HepG2 (cell line): ENCODE measurements around the gene CDC42EP3. TPM values are rescaled to one million over a fixed set of nuclear protein-coding genes. Genes with fewer than 3 reads are reported as not detected.

Experiments
- ATAC-seq: fragments of 200-7000 bp; cut with Tn5 transposase; 3 replicates; pipeline ENCODE4 v1.9.1; 2020; ENCODE audit warnings: mild to moderate bottlenecking, moderate library complexity
- Bru-seq: library from RNA; stranded (reverse); fragments of 400-500 nt; gene quantifications from one replicate; lab custom pipeline; 2021; lab: Mats Ljungman, UMichigan
- BruChase-seq, 2 experiments: library from RNA; stranded (reverse); fragments of 400-500 nt; gene quantifications; one replicate each; lab custom pipeline; 2021; lab: Mats Ljungman, UMichigan
- BruUV-seq: library from RNA; stranded (reverse); fragments of 400-500 nt; replicated peaks from 2 replicates; lab custom pipeline; 2021; lab: Mats Ljungman, UMichigan
- CTCF ChIA-PET: fragments of 300-600 bp; formaldehyde crosslinking; extraction: SDS; loops from one replicate; lab custom pipeline; 2021; ENCODE audit warnings: low total read pairs, inconsistent platforms, low intra/inter-chr PET ratio; lab: Yijun Ruan, JAX
- POLR2A ChIA-PET: fragments of 350-600 bp; sonication (Branson Sonifier 250); formaldehyde crosslinking; loops from one replicate; lab custom pipeline; 2020; ENCODE audit warnings: antibody characterized with exemption, inconsistent platforms; lab: Yijun Ruan, JAX
- DNase-seq: peaks from one replicate; pipeline ENCODE4 v3.0.0-alpha.2; 2015; ENCODE audit warnings: low spot score
- FAIRE-seq: peaks from 3 replicates; lab custom pipeline; 2011; peaks lifted over from hg19 to GRCh38; lab: Jason Lieb, UNC
- H2AFZ ChIP-seq: one replicate; pipeline ENCODE4 v1.6.1; 2011; ENCODE audit warnings: low read length, inconsistent platforms
- H3K27ac ChIP-seq: fragments of 300-600 bp; 3 replicates; pipeline ENCODE4 v1.8.0; 2011; ENCODE audit warnings: mixed run types, mild to moderate bottlenecking, mixed read lengths, low read length, inconsistent platforms; ENCODE audit not compliant: insufficient read depth; ENCODE audit errors: extremely low read length
- H3K27me3 ChIP-seq, 2 experiments: fragments of 200-600 bp in 1 of 2; 2 replicates in 1 of 2; 3 replicates in 1 of 2; pipeline versions ENCODE4 v1.6.0 to v1.8.0; 2011; ENCODE audit warnings: low read length in 2 of 2, mild to moderate bottlenecking in 2 of 2, moderate library complexity in 2 of 2, inconsistent platforms in 1 of 2; ENCODE audit not compliant: insufficient read depth in 2 of 2, control insufficient read depth in 1 of 2
- H3K36me3 ChIP-seq, 2 experiments: fragments of 200-600 bp in 1 of 2; replicated peaks in 1 of 2; 2 replicates in 1 of 2; 3 replicates in 1 of 2; pipeline versions ENCODE4 v1.5.1 to v1.8.0; 2011; ENCODE audit warnings: low read length in 2 of 2, inconsistent platforms in 1 of 2; ENCODE audit not compliant: insufficient read depth in 2 of 2, control insufficient read depth in 1 of 2
- H3K4me1 ChIP-seq: 2 replicates; pipeline ENCODE4 v1.5.1; 2012; ENCODE audit warnings: low read length, inconsistent platforms; ENCODE audit not compliant: insufficient read depth
- H3K4me2 ChIP-seq: 2 replicates; pipeline ENCODE4 v1.6.0; 2011; ENCODE audit warnings: low read depth, low read length, inconsistent platforms
- H3K4me3 ChIP-seq, 3 experiments: fragments of 200-600 bp in 1 of 3; sonication (generic), shearing (Covaris generic) in 1 of 3; replicated peaks in 1 of 3; 2 replicates each; pipeline ENCODE4 v1.5.1; 2011 to 2016; ENCODE audit warnings: low read length in 3 of 3, inconsistent platforms in 2 of 3, low read depth in 2 of 3, mild to moderate bottlenecking in 2 of 3, control low read depth in 1 of 3, mixed read lengths in 1 of 3; ENCODE audit not compliant: insufficient read depth in 1 of 3
- H3K79me2 ChIP-seq: one replicate; pipeline ENCODE4 v1.6.1; 2011; ENCODE audit warnings: low read length, inconsistent platforms; ENCODE audit not compliant: insufficient read depth
- H3K9ac ChIP-seq: 2 replicates; pipeline ENCODE4 v1.6.0; 2011; ENCODE audit warnings: mild to moderate bottlenecking, low read depth, low read length, inconsistent platforms; ENCODE audit not compliant: insufficient read depth
- H3K9me3 ChIP-seq: 2 replicates; pipeline ENCODE4 v1.5.1; 2012; ENCODE audit warnings: mild to moderate bottlenecking, low read length
- H4K20me1 ChIP-seq: 2 replicates; pipeline ENCODE4 v1.6.0; 2011; ENCODE audit warnings: inconsistent platforms, mild to moderate bottlenecking, low read length, moderate library complexity; ENCODE audit not compliant: insufficient read depth
- GABPB1 ChIP-seq: IDR thresholded peaks from 2 replicates; pipeline ENCODE4 v1.6.1; 2016; ENCODE audit warnings: mild to moderate bottlenecking, missing genetic modification reagents, moderate library complexity, missing compliant biosample characterization
- HDAC2 ChIP-seq: sonication (generic); formaldehyde crosslinking; IDR thresholded peaks from 2 replicates; pipeline ENCODE4 v1.4.0; 2020; ENCODE audit warnings: missing genetic modification reagents
- HNRNPL ChIP-seq: fragments of 200-400 bp; formaldehyde crosslinking; IDR thresholded peaks from 2 replicates; pipeline ENCODE4 v1.6.1; 2017; ENCODE audit warnings: mild to moderate bottlenecking, low read depth, low read length
- HNRNPLL ChIP-seq: fragments of 200-400 bp; formaldehyde crosslinking; IDR thresholded peaks from 2 replicates; pipeline ENCODE4 v1.6.1; 2017; ENCODE audit warnings: mild to moderate bottlenecking, low read depth, low read length; ENCODE audit not compliant: poor library complexity, severe bottlenecking
- JDP2 ChIP-seq: sonication (generic); formaldehyde crosslinking; IDR thresholded peaks from 2 replicates; pipeline ENCODE4 v1.8.1; 2022; ENCODE audit warnings: missing genetic modification reagents, borderline replicate concordance
- KDM4B ChIP-seq: sonication (generic); formaldehyde crosslinking; IDR thresholded peaks from 2 replicates; pipeline ENCODE4 v1.4.0; 2020; ENCODE audit warnings: missing genetic modification reagents
- MTF2 ChIP-seq: sonication (generic); formaldehyde crosslinking; IDR thresholded peaks from 2 replicates; pipeline ENCODE4 v1.5.0; 2020; ENCODE audit warnings: missing genetic modification reagents, borderline replicate concordance
- PAWR ChIP-seq: sonication (generic); formaldehyde crosslinking; IDR thresholded peaks from 2 replicates; pipeline ENCODE4 v1.4.0; 2020; ENCODE audit warnings: missing genetic modification reagents, mild to moderate bottlenecking, borderline replicate concordance
- RFX1 ChIP-seq: fragments of 450-650 bp; IDR thresholded peaks from 2 replicates; pipeline ENCODE4 v1.6.1; 2017
- ZFY ChIP-seq: sonication (generic); formaldehyde crosslinking; IDR thresholded peaks from 2 replicates; pipeline ENCODE4 v1.4.0; 2020; ENCODE audit warnings: missing genetic modification reagents
- ZNF225 ChIP-seq: sonication (generic); formaldehyde crosslinking; IDR thresholded peaks from 2 replicates; pipeline ENCODE4 v1.4.0; 2020; ENCODE audit warnings: mild to moderate bottlenecking, missing genetic modification reagents
- ZNF24 ChIP-seq: fragments of 450-650 bp; IDR thresholded peaks from 2 replicates; pipeline ENCODE4 v1.6.1; 2017; ENCODE audit warnings: antibody characterized with exemption, mild to moderate bottlenecking
- ZNF556 ChIP-seq: sonication (generic); formaldehyde crosslinking; IDR thresholded peaks from 2 replicates; pipeline ENCODE4 v1.4.0; 2020; ENCODE audit warnings: mild to moderate bottlenecking, missing genetic modification reagents, borderline replicate concordance
- ZNF564 ChIP-seq: sonication (generic); formaldehyde crosslinking; IDR thresholded peaks from 2 replicates; pipeline ENCODE4 v1.8.1; 2023; ENCODE audit warnings: mild to moderate bottlenecking, missing genetic modification reagents
- ZNF569 ChIP-seq: sonication (generic); formaldehyde crosslinking; IDR thresholded peaks from 2 replicates; pipeline ENCODE4 v1.5.0; 2020; ENCODE audit warnings: mild to moderate bottlenecking, missing genetic modification reagents, moderate library complexity, borderline replicate concordance
- ZNF720 ChIP-seq: sonication (generic); formaldehyde crosslinking; IDR thresholded peaks from 2 replicates; pipeline ENCODE4 v1.4.0; 2020; ENCODE audit warnings: missing genetic modification reagents
- ZNF768 ChIP-seq: sonication (generic); formaldehyde crosslinking; IDR thresholded peaks from 2 replicates; pipeline ENCODE4 v1.4.0; 2020; ENCODE audit warnings: missing genetic modification reagents
- ZNF777 ChIP-seq: sonication (generic); formaldehyde crosslinking; IDR thresholded peaks from 2 replicates; pipeline ENCODE4 v1.4.0; 2020; ENCODE audit warnings: missing genetic modification reagents
- ZNF800 ChIP-seq: sonication (generic); formaldehyde crosslinking; IDR thresholded peaks from 2 replicates; pipeline ENCODE4 v1.4.0; 2020; ENCODE audit warnings: missing genetic modification reagents
- WGBS: methylation state at CpG from one replicate; pipeline ENCODE4 v1.1.6; 2017; ENCODE audit warnings: low lambda C conversion rate; 5-methylcytosine and 5-hydroxymethylcytosine counted together
- in situ Hi-C: cut with HindIII; loops from 2 replicates; pipeline ENCODE4 v1.10.0; 2017; ENCODE audit warnings: low pct_unique_long_range_greater_than_20kb; ENCODE audit not compliant: extremely low pct_ligation_motif_present
- intact Hi-C: fragments of 100-400 bp; cut with micrococcal nuclease; formaldehyde crosslinking; loops from one replicate; pipeline ENCODE4 v1.10.0; 2022; ENCODE audit not compliant: unreplicated experiment
- long read RNA-seq, 2 experiments: library from RNA in 1 of 2; library from polyadenylated mRNA in 1 of 2; stranded (forward) in 1 of 2; unstranded in 1 of 2; transcript quantifications; one replicate each; pipeline ENCODE4 v2.0.0, GENCODE V29; 2019 to 2022
- polyA minus RNA-seq, 3 experiments: library from RNA; depleted of rRNA, polyadenylated mRNA; stranded (reverse); fragments of >200 nt; gene quantifications; 2 replicates each; pipeline ENCODE4 v1.2.3, GENCODE V29; 2011; ENCODE audit warnings: low replicate concordance in 1 of 3
- polyA plus RNA-seq, 8 experiments: library from polyadenylated mRNA; depleted of rRNA in 3 of 8; stranded (reverse) in 7 of 8; unstranded in 1 of 8; fragments of >200 nt; fragmentation: Illumina TruSeq in 4 of 8; extraction: Trizol in 4 of 8; gene quantifications; 2 replicates each; pipeline versions ENCODE4 v1.2.1 to v1.2.3, GENCODE V29; 2011 to 2016; ENCODE audit warnings: low read depth in 4 of 8, missing spikeins in 1 of 8, mixed read lengths in 1 of 8; ENCODE audit not compliant: insufficient read depth in 1 of 8
- total RNA-seq, 5 experiments: library from RNA; depleted of rRNA; stranded (reverse); fragments of >200 nt; fragmentation: Illumina TruSeq; extraction: Trizol; gene quantifications; 2 replicates each; pipeline ENCODE4 v1.2.3, GENCODE V29; 2016; ENCODE audit warnings: low read depth in 1 of 5

Gene CDC42EP3
- total RNA-seq (2016; rRNA removed; fragmentation: Illumina TruSeq; extraction: Trizol) = not detected in 2 replicates
- total RNA-seq (2016; cell fraction: cytosol; rRNA removed; fragmentation: Illumina TruSeq; extraction: Trizol; ENCODE audit: low read depth) = not detected in 2 replicates
- total RNA-seq (2016; cell fraction: insoluble cytoplasmic fraction; rRNA removed; fragmentation: Illumina TruSeq; extraction: Trizol) = not detected in 2 replicates
- total RNA-seq (2016; cell fraction: membrane; rRNA removed; fragmentation: Illumina TruSeq; extraction: Trizol) = not detected in 2 replicates
- total RNA-seq (2016; cell fraction: nucleus; rRNA removed; fragmentation: Illumina TruSeq; extraction: Trizol) = not detected in 2 replicates
- 0.01 TPM in 1 of 2 replicates, not detected in the other for polyA plus RNA-seq (2011; rRNA removed)
- 0.07 and 0.10 TPM in 2 replicates for polyA plus RNA-seq (2011; cell fraction: cytosol; rRNA removed)
- polyA plus RNA-seq (2011; cell fraction: nucleus; rRNA removed) = not detected in 2 replicates
- not detected in 2 replicates for polyA plus RNA-seq (2012)
- polyA plus RNA-seq (2016; cell fraction: cytosol; fragmentation: Illumina TruSeq; extraction: Trizol; ENCODE audit: low read depth) = not detected in 2 replicates
- polyA plus RNA-seq (2016; cell fraction: insoluble cytoplasmic fraction; fragmentation: Illumina TruSeq; extraction: Trizol; ENCODE audit: low read depth) = 0.04 TPM in 1 of 2 replicates, not detected in the other
- 0.05 TPM in 1 of 2 replicates, not detected in the other for polyA plus RNA-seq (2016; cell fraction: membrane; fragmentation: Illumina TruSeq; extraction: Trizol; ENCODE audit: low read depth)
- not detected in 2 replicates for polyA plus RNA-seq (2016; cell fraction: nucleus; fragmentation: Illumina TruSeq; extraction: Trizol; ENCODE audit: insufficient read depth, low read depth)
- 4.4 TPM in 1 of 2 replicates, not detected in the other for polyA minus RNA-seq (2011; rRNA and poly(A)+ RNA removed; ENCODE audit: low replicate concordance)
- not detected in 2 replicates for polyA minus RNA-seq (2011; cell fraction: cytosol; rRNA and poly(A)+ RNA removed)
- not detected in 2 replicates for polyA minus RNA-seq (2011; cell fraction: nucleus; rRNA and poly(A)+ RNA removed)
- Bru-seq, nascent RNA = percentile 22 among the genes with signal in this experiment
- percentile 14 among the genes with signal in this experiment for BruChase-seq, experiment 1, labeled RNA remaining after a 6-hour chase
- percentile 21 among the genes with signal in this experiment for BruChase-seq, experiment 2, labeled RNA remaining after a 2-hour chase
- long read RNA-seq, experiment 1 = 0 reads
- long read RNA-seq, experiment 2 = 0 reads

GRCh38 chr2:37671009-37671815 is at the start of gene CDC42EP3:
Gene CDC42EP3, minus strand, starts transcription at chr2:37671642. Its CDS starts 25,055 bp downstream, at chr2:37646587.
- DNase-seq (no peak), ATAC-seq (peak; percentile 74), FAIRE-seq (no peak)
- Histone ChIP-seq H2AFZ (no peak within 1 kb of the TSS), H3K27ac (no peak within 1 kb of the TSS), H3K4me1 (peaks cover 15% of the 10 kb centered on the region), H3K9me3 (no peaks in the 10 kb centered on the region), H3K36me3 (no peaks in the 10 kb centered on the region), H3K9ac (no peak within 1 kb of the TSS), H3K79me2 (no peaks in the 10 kb centered on the region), H4K20me1 (no peaks in the 10 kb centered on the region; the same call in 1 of the 2 replicates), H3K4me2 (peak within 1 kb of the TSS; percentile 86), H3K27me3 (peaks cover 11 to 56% of the 10 kb centered on the region in 2 experiments), H3K4me3 (peak within 1 kb of the TSS; percentile 59 to 73 (median 67))
- BruUV-seq = no TSS peak
- WGBS = 6% methylated on average over 58 of the region's 90 CpGs
- intact Hi-C loops (no loop called here), in situ Hi-C loops (no loop called here)
- POLR2A ChIA-PET = no interaction called here
- CTCF ChIA-PET = no interaction called here
- TF ChIP-seq RFX1 (no peak), ZNF720 (no peak), ZNF768 (peak; percentile 24; the same call in 1 of the 2 replicates), ZFY (CRISPR knock-in tag) (0 out of 2 replicates have a peak, but pooled peaks have one; percentile 10), HDAC2 (CRISPR knock-in tag) (no peak), ZNF777 (CRISPR knock-in tag) (no peak), ZNF225 (0 out of 2 replicates have a peak, but pooled peaks have one; percentile 40), KDM4B (CRISPR knock-in tag) (no peak), HNRNPLL (peak; percentile 70), JDP2 (no peak), GABPB1 (CRISPR knock-in tag) (peak; percentile 50; the same call in 1 of the 2 replicates), ZNF569 (CRISPR knock-in tag) (no peak), ZNF564 (CRISPR knock-in tag) (peak; percentile 60; the same call in 1 of the 2 replicates), MTF2 (peak; percentile 82; the same call in 1 of the 2 replicates), ZNF24 (no peak), ZNF556 (CRISPR knock-in tag) (no peak), ZNF800 (CRISPR knock-in tag) (peak; percentile 83; the same call in 1 of the 2 replicates), PAWR (no peak), HNRNPL (0 out of 2 replicates have a peak, but pooled peaks have one; percentile 50)
